NCI-H526 (cell line): Measurements from ENCODE around the gene FICD.

Experiments used
- DNase-seq, 2 experiments: peaks; one replicate each; lab custom pipeline; 2025; lab: John Stamatoyannopoulos, UW

FICD gene

GRCh38 chr12:108565976-108566375 is 50.9 kb downstream of the FICD start:
- DNase-seq = no peak

- no peak for DNase-seq
Observed at GRCh38 chr12:108566452-108566851, 51.4 kb downstream of the FICD start.

GRCh38 chr12:108567406-108568337 is 52.6 kb downstream of the FICD start:
- no peak for DNase-seq

- DNase-seq = no peak
Observed at GRCh38 chr12:108568338-108569154, 53.5 kb downstream of the FICD start.
